ENCODE measurements around the gene SMARCC2. TPM values are rescaled to one million over a fixed set of nuclear protein-coding genes. Genes with fewer than 3 reads are reported as not detected.

Gene SMARCC2
- total RNA-seq, 4 donors from 2014 or later = 65.5 to 101 (median 82.1) TPM

DNA sequence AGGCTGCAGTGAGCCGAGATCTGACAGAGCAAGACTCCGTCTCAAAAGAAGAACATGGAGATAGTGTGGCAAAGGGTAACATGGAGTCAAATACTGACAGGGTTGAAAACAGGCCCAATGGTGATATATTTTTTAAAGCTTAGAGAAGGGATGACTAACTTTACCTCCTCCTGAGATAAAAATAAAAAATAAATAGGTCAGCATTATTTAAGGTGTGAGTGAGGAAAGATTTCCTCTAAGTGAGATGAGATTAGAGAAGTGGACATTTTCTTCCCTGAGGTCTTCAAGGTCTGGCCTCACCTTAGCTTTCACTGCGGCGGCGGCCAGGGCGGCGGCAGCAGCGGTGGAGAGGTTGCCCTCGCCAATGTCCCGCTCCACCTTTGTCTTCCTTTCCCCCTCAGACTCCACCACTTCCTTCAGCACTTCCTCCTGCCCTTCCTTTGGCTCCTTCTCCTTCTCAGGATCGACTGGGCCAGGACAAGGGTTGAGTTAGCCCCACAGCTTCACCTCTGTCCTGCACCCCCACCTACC, 20.0 kb downstream of the SMARCC2 start:
- ATAC-seq (ENCODE audit: low FRiP score) = no peak
- TF ChIP-seq, protein P1, sequence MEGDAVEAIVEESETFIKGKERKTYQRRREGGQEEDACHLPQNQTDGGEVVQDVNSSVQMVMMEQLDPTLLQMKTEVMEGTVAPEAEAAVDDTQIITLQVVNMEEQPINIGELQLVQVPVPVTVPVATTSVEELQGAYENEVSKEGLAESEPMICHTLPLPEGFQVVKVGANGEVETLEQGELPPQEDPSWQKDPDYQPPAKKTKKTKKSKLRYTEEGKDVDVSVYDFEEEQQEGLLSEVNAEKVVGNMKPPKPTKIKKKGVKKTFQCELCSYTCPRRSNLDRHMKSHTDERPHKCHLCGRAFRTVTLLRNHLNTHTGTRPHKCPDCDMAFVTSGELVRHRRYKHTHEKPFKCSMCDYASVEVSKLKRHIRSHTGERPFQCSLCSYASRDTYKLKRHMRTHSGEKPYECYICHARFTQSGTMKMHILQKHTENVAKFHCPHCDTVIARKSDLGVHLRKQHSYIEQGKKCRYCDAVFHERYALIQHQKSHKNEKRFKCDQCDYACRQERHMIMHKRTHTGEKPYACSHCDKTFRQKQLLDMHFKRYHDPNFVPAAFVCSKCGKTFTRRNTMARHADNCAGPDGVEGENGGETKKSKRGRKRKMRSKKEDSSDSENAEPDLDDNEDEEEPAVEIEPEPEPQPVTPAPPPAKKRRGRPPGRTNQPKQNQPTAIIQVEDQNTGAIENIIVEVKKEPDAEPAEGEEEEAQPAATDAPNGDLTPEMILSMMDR (IDR thresholded peaks at IDR 0.05) = no peak
- no peak for DNase-seq (ENCODE audit: low spot score)

DNA sequence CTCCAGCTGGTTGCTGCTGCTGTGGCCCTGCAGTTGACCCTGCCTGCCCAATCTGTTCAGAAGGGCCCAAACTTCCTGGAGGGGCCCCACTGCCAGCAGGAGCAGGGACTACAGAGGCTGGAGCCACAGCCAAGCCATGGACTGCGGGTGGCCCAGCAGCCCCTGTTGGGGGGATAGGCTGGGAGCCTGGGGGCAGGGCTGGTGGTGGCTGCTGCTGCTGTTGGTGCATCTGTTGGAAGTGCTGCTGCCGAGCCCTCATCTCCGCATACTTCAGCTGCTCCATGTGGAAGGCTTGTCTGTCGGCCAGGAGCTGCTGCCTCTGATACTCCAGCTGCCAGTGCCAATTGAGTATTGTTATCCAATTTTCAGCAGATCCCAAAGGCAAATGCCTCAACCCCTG, 23.9 kb downstream of the SMARCC2 start:
- ATAC-seq (ENCODE audit: low FRiP score) (no peak), DNase-seq (ENCODE audit: low spot score) (no peak)
- TF ChIP-seq, protein P1 (IDR thresholded peaks at IDR 0.05) = no peak

GRCh38 chr12:56164345-56164729, 24.9 kb downstream of the SMARCC2 start:
- ATAC-seq (ENCODE audit: low FRiP score) (no peak), DNase-seq (ENCODE audit: low spot score) (no peak)
- TF ChIP-seq, protein P1 (IDR thresholded peaks at IDR 0.05) = no peak

- ATAC-seq (ENCODE audit: low FRiP score) (no peak), DNase-seq (ENCODE audit: low spot score) (no peak)
- TF ChIP-seq, protein P1 (IDR thresholded peaks at IDR 0.05) = no peak
Measured at GRCh38 chr12:56163533-56164344, 25.5 kb downstream of the SMARCC2 start.

GRCh38 chr12:56162468-56163290, 26.6 kb downstream of the SMARCC2 start:
- DNase-seq (ENCODE audit: low spot score) = no peak
- ATAC-seq (ENCODE audit: low FRiP score) = no peak
- TF ChIP-seq, protein P1 (IDR thresholded peaks at IDR 0.05) = no peak

- ATAC-seq (ENCODE audit: low FRiP score) (no peak), DNase-seq (ENCODE audit: low spot score) (no peak)
Measured at GRCh38 chr12:56161690-56162351, 27.5 kb downstream of the SMARCC2 start.

More at GRCh38 chr12:56161690-56162351, 27.5 kb downstream of the SMARCC2 start:
- TF ChIP-seq, protein P1 (IDR thresholded peaks at IDR 0.05) = no peak
